B cell (primary cell): ENCODE results near the gene FAM81B. TPM values are rescaled to one million over a fixed set of nuclear protein-coding genes. Genes with fewer than 3 reads are reported as not detected.
A peak's percentile ranks its signal among the peaks of the same experiment; 100 is the strongest.

Source experiments
- ATAC-seq: fragments of 200-7000 bp; cut with Tn5 transposase; one replicate; pipeline ENCODE4 v1.10.0; 2021; ENCODE audit warnings: low read depth, mild to moderate bottlenecking, moderate number of reproducible peaks, moderate library complexity
- CTCF ChIA-PET: fragments of 350-600 bp; sonication (Branson Sonifier 250); formaldehyde crosslinking; loops from one replicate; lab custom pipeline; 2021; ENCODE audit warnings: antibody characterized with exemption, inconsistent platforms; lab: Charles Lee
- POLR2A ChIA-PET: fragments of 350-600 bp; sonication (Branson Sonifier 250); formaldehyde crosslinking; loops from one replicate; lab custom pipeline; 2021; ENCODE audit warnings: antibody characterized with exemption; lab: Charles Lee
- DNase-seq: peaks from one replicate; pipeline ENCODE4 v3.0.0; 2013
- H2AFZ ChIP-seq: 2 replicates; pipeline ENCODE4 v1.6.1; 2012; ENCODE audit warnings: mild to moderate bottlenecking, low read depth, low read length; ENCODE audit not compliant: insufficient read depth, poor library complexity, severe bottlenecking
- H3K27ac ChIP-seq, 2 donors: 1 replicate in 1 of 2; 2 replicates in 1 of 2; pipeline ENCODE4 v1.5.1; 2012 to 2013; ENCODE audit warnings: low read length in 2 of 2, mild to moderate bottlenecking in 2 of 2, moderate library complexity in 1 of 2
- H3K27me3 ChIP-seq, 4 experiments: fragments of 200-600 bp in 1 of 4; sonication (generic) in 1 of 4; replicated peaks in 1 of 4; 1 replicate in 2 of 4; 2 replicates in 2 of 4; pipeline versions ENCODE4 v1.6.1 to v1.7.0; 2013 to 2016; ENCODE audit warnings: low read length in 3 of 4, mild to moderate bottlenecking in 2 of 4, mixed read lengths in 1 of 4, moderate library complexity in 1 of 4; ENCODE audit not compliant: insufficient read depth in 4 of 4, control insufficient read depth in 3 of 4; ENCODE audit errors: control extremely low read depth in 1 of 4
- H3K36me3 ChIP-seq, 2 experiments: replicated peaks in 1 of 2; 1 replicate in 1 of 2; 2 replicates in 1 of 2; pipeline versions ENCODE4 v1.6.1 to v1.7.1; 2013; ENCODE audit warnings: low read length in 1 of 2; ENCODE audit not compliant: insufficient read depth in 2 of 2, control insufficient read depth in 1 of 2; ENCODE audit errors: control extremely low read depth in 1 of 2, extremely low read depth in 1 of 2
- H3K4me1 ChIP-seq, 2 donors: fragments of 200-600 bp in 1 of 2; sonication (generic) in 1 of 2; 1 replicate in 1 of 2; 2 replicates in 1 of 2; pipeline versions ENCODE4 v1.5.1 to v1.6.1; 2013 to 2017; ENCODE audit warnings: low read length in 2 of 2; ENCODE audit not compliant: control insufficient read depth in 2 of 2, insufficient read depth in 2 of 2
- H3K4me2 ChIP-seq: replicated peaks from 2 replicates; pipeline ENCODE3; 2012; ENCODE audit warnings: mild to moderate bottlenecking, low read depth, low read length; ENCODE audit not compliant: poor library complexity, severe bottlenecking
- H3K4me3 ChIP-seq, 5 experiments: fragments of 200-600 bp in 1 of 5; sonication (generic) in 1 of 5; 1 replicate in 3 of 5; 2 replicates in 2 of 5; pipeline versions ENCODE4 v1.5.1 to v1.7.0; 2011 to 2016; ENCODE audit warnings: low read length in 4 of 5, mild to moderate bottlenecking in 4 of 5, low read depth in 2 of 5, control low read depth in 1 of 5, moderate library complexity in 1 of 5; ENCODE audit not compliant: insufficient read depth in 1 of 5; ENCODE audit errors: control extremely low read depth in 1 of 5, extremely low read depth in 1 of 5
- H3K79me2 ChIP-seq: fragments of 200-600 bp; sonication (generic); one replicate; pipeline ENCODE4 v1.6.0; 2016; ENCODE audit warnings: low read length; ENCODE audit not compliant: control insufficient read depth, insufficient read depth
- H3K9ac ChIP-seq: fragments of 200-600 bp; sonication (generic); 2 replicates; pipeline ENCODE4 v1.6.1; 2017; ENCODE audit warnings: mild to moderate bottlenecking, low read length, moderate library complexity
- H3K9me3 ChIP-seq, 3 donors: one replicate each; pipeline versions ENCODE4 v1.6.1 to v1.7.1; 2013; ENCODE audit warnings: low read length in 2 of 3; ENCODE audit not compliant: control insufficient read depth in 2 of 3, insufficient read depth in 1 of 3; ENCODE audit errors: control extremely low read depth in 1 of 3
- H4K20me1 ChIP-seq: 2 replicates; pipeline ENCODE4 v1.6.0; 2012; ENCODE audit warnings: mild to moderate bottlenecking, low read length; ENCODE audit not compliant: insufficient read depth, control insufficient read depth, poor library complexity, severe bottlenecking
- H3K27ac Mint-ChIP-seq: one replicate; pipeline ENCODE4 v1.8.0; 2021; ENCODE audit warnings: mixed read lengths
- H3K27me3 Mint-ChIP-seq: one replicate; pipeline ENCODE4 v1.8.0; 2021; ENCODE audit warnings: mixed read lengths
- H3K4me1 Mint-ChIP-seq: one replicate; pipeline ENCODE4 v1.8.0; 2021; ENCODE audit warnings: mixed read lengths
- H3K4me3 Mint-ChIP-seq: one replicate; pipeline ENCODE4 v1.8.0; 2021; ENCODE audit warnings: mixed read lengths
- H3K9me3 Mint-ChIP-seq: one replicate; pipeline ENCODE4 v1.8.0; 2022; ENCODE audit warnings: mixed read lengths; ENCODE audit not compliant: insufficient read depth
- CTCF ChIP-seq: fragments of 200-600 bp; IDR thresholded peaks from one replicate; pipeline ENCODE4 v1.8.0; 2022; ENCODE audit warnings: antibody characterized with exemption, mild to moderate bottlenecking
- EZH2 ChIP-seq: IDR thresholded peaks from 2 replicates; pipeline ENCODE4 v1.6.1; 2012; ENCODE audit warnings: borderline replicate concordance, low read depth, mild to moderate bottlenecking, moderate library complexity, low read length; ENCODE audit not compliant: insufficient read depth, poor library complexity, severe bottlenecking
- WGBS: methylation state at CpG from one replicate; pipeline ENCODE4 v1.1.5; 2013; ENCODE audit warnings: missing lambda C conversion rate; ENCODE audit not compliant: insufficient coverage; 5-methylcytosine and 5-hydroxymethylcytosine counted together
- intact Hi-C: fragments of 100-400 bp; cut with micrococcal nuclease; formaldehyde crosslinking; loops from one replicate; pipeline ENCODE4 v1.10.0; 2022
- polyA plus RNA-seq: library from polyadenylated mRNA; depleted of rRNA; stranded (reverse); fragments of >200 nt; gene quantifications from 2 replicates; pipeline ENCODE4 v1.2.3, GENCODE V29; 2012
- total RNA-seq, 2 donors: library from RNA; stranded (reverse); fragments of 120-200 nt in 1 of 2; gene quantifications; 1 replicate in 1 of 2; 2 replicates in 1 of 2; pipeline versions ENCODE4 v1.2.3 to v1.2.4, GENCODE V29; 2013 to 2022

FAM81B gene
- total and polyA plus RNA-seq, 2 donors (not counting 1 experiment from before 2014, with no cell fraction given) = not detected

DNA sequence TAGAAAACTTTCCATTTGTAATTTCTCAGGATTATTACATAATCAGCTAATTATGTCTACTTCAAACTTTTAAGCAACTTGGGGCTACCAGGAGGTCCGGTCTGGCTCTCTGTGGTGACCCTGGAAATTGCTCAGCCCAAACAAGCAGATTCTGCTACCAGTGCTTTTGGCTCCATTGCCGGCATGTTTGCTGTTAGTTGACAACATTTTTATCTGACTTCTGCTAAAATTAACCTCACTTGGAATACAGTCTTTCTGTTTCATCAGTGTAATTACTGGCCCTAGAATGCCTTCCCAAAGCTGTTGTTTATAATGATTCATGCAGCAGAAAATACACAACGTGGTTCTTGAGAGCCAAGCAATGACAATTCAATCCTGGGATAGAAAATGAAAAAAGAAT, 38.5 kb upstream of the FAM81B start:
- CTCF ChIA-PET = no interaction called here
- TF ChIP-seq EZH2 (no peak), CTCF (no peak)
- Histone ChIP-seq H3K27me3 (no peaks in the 10 kb centered on the region), H3K4me2 (no peak overlapping the region), H2AFZ (no peak overlapping the region), H3K9ac (no peak overlapping the region), H3K9me3 (peaks cover 0 to 4% (median 0%) of the 10 kb centered on the region in 3 donors), H3K36me3 (no peaks in the 10 kb centered on the region), H4K20me1 (no peaks in the 10 kb centered on the region), H3K4me3 (no peak overlapping the region), H3K27ac (no peak overlapping the region), H3K4me1 (no peaks in the 10 kb centered on the region), H3K79me2 (no peaks in the 10 kb centered on the region)
- intact Hi-C loops = no loop called here
- H3K9me3 Mint-ChIP-seq = peaks cover 3% of the 10 kb centered on the region
- no peaks in the 10 kb centered on the region for H3K4me1 Mint-ChIP-seq
- H3K4me3 Mint-ChIP-seq = no peak overlapping the region
- no peaks in the 10 kb centered on the region for H3K27me3 Mint-ChIP-seq
- DNase-seq = no peak
- WGBS = 93% methylated on average over 2 of the region's 3 CpGs
- H3K27ac Mint-ChIP-seq = no peak overlapping the region
- no peak for ATAC-seq
- POLR2A ChIA-PET = no interaction called here

DNA sequence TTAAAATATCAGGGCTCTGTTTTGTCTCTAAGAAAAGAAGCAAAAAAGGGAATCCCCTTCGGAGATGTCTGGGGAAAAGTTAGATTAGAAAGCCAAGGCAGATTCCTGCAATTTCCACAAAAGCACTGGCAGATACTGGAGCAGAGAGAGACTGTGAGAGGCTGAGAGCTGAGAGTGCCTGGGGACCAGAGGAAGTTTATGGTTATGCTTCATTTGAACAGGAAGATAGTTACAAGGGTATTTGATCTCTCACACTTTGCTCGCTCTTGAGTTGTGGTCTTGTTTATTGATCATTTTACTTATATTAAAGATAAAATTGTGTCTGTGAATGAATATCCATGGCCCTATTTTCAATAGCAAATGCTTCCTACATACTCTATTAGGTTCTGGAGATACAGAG, 32.8 kb upstream of the FAM81B start:
- ATAC-seq (no peak), DNase-seq (peak; percentile 5)
- H3K27me3 ChIP-seq = no peaks in the 10 kb centered on the region
- Mint-ChIP-seq H3K4me1 (peaks cover 10% of the 10 kb centered on the region), H3K4me3 (peak overlapping the region; percentile 61), H3K27me3 (no peaks in the 10 kb centered on the region), H3K27ac (no peak overlapping the region), H3K9me3 (peaks cover 9% of the 10 kb centered on the region)
- intact Hi-C loops = no loop called here
- H2AFZ ChIP-seq = no peak overlapping the region
- peak overlapping the region; percentile 23 to 56 for H3K27ac ChIP-seq
- H3K79me2 ChIP-seq = no peaks in the 10 kb centered on the region
- CTCF ChIA-PET = no interaction called here
- peaks cover 11 to 17% of the 10 kb centered on the region in 2 donors for H3K4me1 ChIP-seq
- no peaks in the 10 kb centered on the region for H4K20me1 ChIP-seq
- peak overlapping the region in 2 of 5 experiments; percentile 25 to 45 for H3K4me3 ChIP-seq
- no peak for TF ChIP-seq CTCF
- no peak for TF ChIP-seq EZH2
- H3K4me2 ChIP-seq = peak overlapping the region; percentile 47
- H3K9ac ChIP-seq = peak overlapping the region; percentile 8
- no CpG with 5 or more reads among the region's 2 CpGs for WGBS
- no peaks in the 10 kb centered on the region for H3K36me3 ChIP-seq
- H3K9me3 ChIP-seq = no peaks in the 10 kb centered on the region
- POLR2A ChIA-PET = no interaction called here
